H9 (cell line): ENCODE data around the gene ACBD6. TPM values are rescaled to one million over a fixed set of nuclear protein-coding genes. Genes with fewer than 3 reads are reported as not detected.

Experiments
- DNase-seq: peaks from one replicate; pipeline ENCODE4 v3.0.0-alpha.2; 2017
- H2AFZ ChIP-seq: one replicate; pipeline ENCODE4 v1.6.1; 2013; ENCODE audit warnings: mild to moderate bottlenecking, low read length, control low read depth, moderate library complexity
- H2AK5ac ChIP-seq: 2 replicates; pipeline ENCODE4 v1.6.1; 2013; ENCODE audit warnings: low read length, control low read depth, mixed read lengths; ENCODE audit not compliant: insufficient read length
- H2BK120ac ChIP-seq: one replicate; pipeline ENCODE4 v1.6.1; 2013; ENCODE audit warnings: low read depth, mild to moderate bottlenecking, low read length, control low read depth, inconsistent platforms; ENCODE audit not compliant: poor library complexity, severe bottlenecking
- H2BK12ac ChIP-seq: 2 replicates; pipeline ENCODE4 v1.6.1; 2013; ENCODE audit warnings: low read length, control low read depth, mixed read lengths, low read depth; ENCODE audit not compliant: insufficient read length
- H2BK15ac ChIP-seq: 2 replicates; pipeline ENCODE4 v1.6.1; 2013; ENCODE audit warnings: low read depth, low read length, control low read depth
- H2BK20ac ChIP-seq: one replicate; pipeline ENCODE4 v1.6.1; 2013; ENCODE audit warnings: low read depth, mild to moderate bottlenecking, low read length, control low read depth, inconsistent platforms; ENCODE audit not compliant: poor library complexity, severe bottlenecking
- H2BK5ac ChIP-seq: 2 replicates; pipeline ENCODE4 v1.6.1; 2013; ENCODE audit warnings: low read length, control low read depth, mixed read lengths; ENCODE audit not compliant: insufficient read length
- H3K14ac ChIP-seq: 2 replicates; pipeline ENCODE4 v1.6.1; 2013; ENCODE audit warnings: low read length, control low read depth; ENCODE audit not compliant: insufficient read depth
- H3K18ac ChIP-seq: 2 replicates; pipeline ENCODE4 v1.6.1; 2013; ENCODE audit warnings: low read depth, mild to moderate bottlenecking, mixed read lengths, low read length, control low read depth; ENCODE audit not compliant: insufficient read length
- H3K23ac ChIP-seq: 2 replicates; pipeline ENCODE4 v1.6.1; 2013; ENCODE audit warnings: low read length, control low read depth, mixed read lengths, low read depth; ENCODE audit not compliant: insufficient read length
- H3K23me2 ChIP-seq: 2 replicates; pipeline ENCODE4 v1.6.1; 2013; ENCODE audit warnings: low read depth, mild to moderate bottlenecking, mixed read lengths, low read length, control low read depth; ENCODE audit not compliant: insufficient read length, poor library complexity, severe bottlenecking
- H3K27ac ChIP-seq: 2 replicates; pipeline ENCODE4 v1.5.1; 2013; ENCODE audit warnings: low read length, control low read depth, mixed read lengths, low read depth; ENCODE audit not compliant: insufficient read length
- H3K27me3 ChIP-seq: 2 replicates; pipeline ENCODE4 v1.6.1; 2013; ENCODE audit warnings: low read length, control low read depth, inconsistent platforms; ENCODE audit not compliant: insufficient read depth
- H3K4ac ChIP-seq: 2 replicates; pipeline ENCODE4 v1.6.1; 2013; ENCODE audit warnings: low read depth, mild to moderate bottlenecking, control low read depth, inconsistent platforms, low read length, moderate library complexity
- H3K4me1 ChIP-seq: 2 replicates; pipeline ENCODE4 v1.6.1; 2013; ENCODE audit warnings: low read length, control low read depth, inconsistent platforms; ENCODE audit not compliant: insufficient read depth
- H3K4me2 ChIP-seq: 2 replicates; pipeline ENCODE4 v1.6.1; 2013; ENCODE audit warnings: low read length, control low read depth, mixed read lengths; ENCODE audit not compliant: insufficient read length, insufficient read depth
- H3K56ac ChIP-seq: 2 replicates; pipeline ENCODE4 v1.6.1; 2013; ENCODE audit warnings: low read depth, mild to moderate bottlenecking, mixed read lengths, low read length, control low read depth; ENCODE audit not compliant: insufficient read length
- H3K79me1 ChIP-seq: 2 replicates; pipeline ENCODE4 v1.6.1; 2013; ENCODE audit warnings: low read depth, mild to moderate bottlenecking, moderate library complexity, low read length, control low read depth, inconsistent platforms; ENCODE audit not compliant: insufficient read depth, poor library complexity, severe bottlenecking
- H3K79me2 ChIP-seq: 2 replicates; pipeline ENCODE4 v1.6.1; 2013; ENCODE audit warnings: low read length, control low read depth, inconsistent platforms; ENCODE audit not compliant: insufficient read depth
- H3K9ac ChIP-seq: 2 replicates; pipeline ENCODE4 v1.6.1; 2013; ENCODE audit warnings: low read length, control low read depth, mixed read lengths; ENCODE audit not compliant: insufficient read length; ENCODE audit errors: extremely low read depth
- H3K9me3 ChIP-seq: one replicate; pipeline ENCODE4 v1.6.1; 2013; ENCODE audit warnings: low read depth, low read length, inconsistent platforms; ENCODE audit not compliant: control insufficient read depth
- H3T11ph ChIP-seq: one replicate; pipeline ENCODE4 v1.6.1; 2013; ENCODE audit warnings: mild to moderate bottlenecking, low read length, control low read depth, inconsistent platforms
- H4K20me1 ChIP-seq: one replicate; pipeline ENCODE4 v1.6.1; 2013; ENCODE audit not compliant: control insufficient read depth, insufficient read length, insufficient read depth
- H4K5ac ChIP-seq: 2 replicates; pipeline ENCODE4 v1.6.1; 2013; ENCODE audit warnings: low read depth, mild to moderate bottlenecking, mixed read lengths, low read length, control low read depth; ENCODE audit not compliant: insufficient read length
- H4K8ac ChIP-seq: replicated peaks from 2 replicates; pipeline ENCODE4 v1.6.1; 2013; ENCODE audit warnings: low read length, control low read depth, mixed read lengths, low read depth; ENCODE audit not compliant: insufficient read length
- H4K91ac ChIP-seq: 2 replicates; pipeline ENCODE4 v1.6.1; 2013; ENCODE audit warnings: low read depth, mild to moderate bottlenecking, moderate library complexity, mixed read lengths, low read length, control low read depth; ENCODE audit not compliant: insufficient read length
- H3K27ac Mint-ChIP-seq, 3 experiments: 2 replicates in 2 of 3; 3 replicates in 1 of 3; pipeline ENCODE4 v1.8.0; 2020 to 2021; ENCODE audit warnings: mixed read lengths in 3 of 3, mild to moderate bottlenecking in 1 of 3, moderate library complexity in 1 of 3
- H3K27me3 Mint-ChIP-seq: 2 replicates; pipeline ENCODE4 v1.8.0; 2021; ENCODE audit warnings: low read depth, mild to moderate bottlenecking, moderate library complexity, mixed read lengths
- H3K36me3 Mint-ChIP-seq, 3 experiments: 2 replicates in 2 of 3; 3 replicates in 1 of 3; pipeline ENCODE4 v1.8.0; 2020 to 2021; ENCODE audit warnings: low read depth in 3 of 3, mixed read lengths in 3 of 3; ENCODE audit not compliant: insufficient read depth in 1 of 3
- H3K4me1 Mint-ChIP-seq, 2 experiments: 2 replicates each; pipeline ENCODE4 v1.8.0; 2020; ENCODE audit warnings: mixed read lengths in 2 of 2
- H3K4me3 Mint-ChIP-seq, 2 experiments: 2 replicates in 1 of 2; 3 replicates in 1 of 2; pipeline ENCODE4 v1.8.0; 2020 to 2021; ENCODE audit warnings: mild to moderate bottlenecking in 2 of 2, mixed read lengths in 2 of 2, moderate library complexity in 1 of 2
- H3K9me3 Mint-ChIP-seq, 2 experiments: 2 replicates in 1 of 2; 3 replicates in 1 of 2; pipeline ENCODE4 v1.8.0; 2020; ENCODE audit warnings: mild to moderate bottlenecking in 2 of 2, mixed read lengths in 2 of 2, moderate library complexity in 1 of 2
- CTCF ChIP-seq: fragments of 200-600 bp; sonication (generic); conservative IDR thresholded peaks from 3 replicates; pipeline ENCODE4 v1.8.0; 2021; ENCODE audit warnings: antibody characterized with exemption, mild to moderate bottlenecking
- WGBS: extraction: QIAGEN DNeasy Blood & Tissue Kit; methylation state at CpG from one replicate; pipeline ENCODE4 v1.1.7; 2013; ENCODE audit warnings: missing lambda C conversion rate, low lambda C conversion rate, mixed read lengths; ENCODE audit not compliant: insufficient read length; ENCODE audit errors: extremely low coverage; 5-methylcytosine and 5-hydroxymethylcytosine counted together
- long read RNA-seq: library from polyadenylated mRNA; unstranded; transcript quantifications from one replicate; pipeline ENCODE4 v2.0.0, GENCODE V29; 2020
- total RNA-seq: library from RNA; stranded (reverse); gene quantifications from 2 replicates; pipeline ENCODE4 v1.2.1, GENCODE V29; 2021

The ACBD6 gene, protein sequence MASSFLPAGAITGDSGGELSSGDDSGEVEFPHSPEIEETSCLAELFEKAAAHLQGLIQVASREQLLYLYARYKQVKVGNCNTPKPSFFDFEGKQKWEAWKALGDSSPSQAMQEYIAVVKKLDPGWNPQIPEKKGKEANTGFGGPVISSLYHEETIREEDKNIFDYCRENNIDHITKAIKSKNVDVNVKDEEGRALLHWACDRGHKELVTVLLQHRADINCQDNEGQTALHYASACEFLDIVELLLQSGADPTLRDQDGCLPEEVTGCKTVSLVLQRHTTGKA
- 45.4 and 51.4 TPM in 2 replicates for total RNA-seq
- long read RNA-seq, transcript ACBD6-201 (8 exons, 1,670 nt), result major isoform, 271 of 300 reads
- long read RNA-seq, partial matches to known transcripts, result 18 of 300 reads
- long read RNA-seq, other reads (novel, unspliced or antisense), result 11 of 300 reads

DNA sequence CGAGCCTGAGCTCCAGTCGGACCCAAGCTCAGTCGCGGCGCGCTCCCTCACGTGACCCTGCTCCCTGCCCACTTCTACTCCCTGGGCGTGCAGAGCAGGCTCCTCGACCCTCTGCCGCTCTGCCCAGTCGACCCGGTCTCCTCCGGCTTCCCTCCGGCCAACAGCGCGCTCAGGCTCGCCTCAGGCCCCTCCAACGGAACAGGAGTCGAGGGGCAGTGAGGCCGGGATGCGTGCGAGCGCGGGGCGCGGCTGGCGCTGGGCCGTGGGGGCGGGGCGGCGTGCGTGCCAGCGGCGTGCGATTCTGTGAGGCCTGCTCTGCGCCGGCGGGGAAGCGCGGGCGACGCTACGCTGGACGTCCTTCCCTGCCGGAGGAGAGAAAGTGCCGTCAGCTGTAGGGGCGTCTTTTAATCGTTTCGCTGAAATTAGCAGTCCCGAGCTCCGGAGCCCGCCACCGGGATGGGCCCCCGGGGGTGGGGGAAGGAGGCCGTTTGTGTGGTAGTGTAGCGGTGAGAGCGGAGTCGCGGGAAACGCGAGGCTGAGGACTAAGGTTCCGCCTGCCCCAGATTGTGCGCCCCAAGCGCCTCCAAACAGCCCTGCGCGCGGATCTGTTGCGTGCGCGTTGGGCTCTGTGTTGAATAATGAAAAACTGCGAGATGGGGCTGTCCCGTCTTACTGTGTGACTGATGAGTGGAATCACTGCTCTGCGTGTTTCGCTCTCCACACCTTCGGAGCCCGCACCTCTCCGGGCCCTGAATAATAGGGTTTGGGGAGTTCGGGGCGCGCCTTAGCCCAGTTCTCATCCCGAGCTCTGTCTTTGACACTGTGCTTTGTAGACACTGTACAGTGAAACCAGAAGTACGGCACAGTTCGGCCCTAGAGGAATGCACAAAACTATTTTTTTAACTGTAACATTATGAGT, at the start of gene ACBD6:
ACBD6 (minus strand) TSS at position 217 of the 919 bp plus-strand sequence. CDS start 311 bp downstream, outside the sequence.
- Histone ChIP-seq H3K9me3 (peaks cover 6% of the 10 kb centered on the region), H3K4me2 (peak within 1 kb of the TSS; percentile 58), H4K20me1 (no peaks in the 10 kb centered on the region), H2AK5ac (no peak within 1 kb of the TSS), H3K23me2 (peaks cover 4% of the 10 kb centered on the region), H3K79me2 (peaks cover 4% of the 10 kb centered on the region; the same call in 1 of the 2 replicates), H3K56ac (no peak within 1 kb of the TSS), H2BK15ac (no peak within 1 kb of the TSS), H2AFZ (no peak within 1 kb of the TSS), H4K91ac (no peak within 1 kb of the TSS), H4K8ac (no peak within 1 kb of the TSS), H3K18ac (peak within 1 kb of the TSS; percentile 94), H3K23ac (no peak within 1 kb of the TSS), H3K27ac (peak within 1 kb of the TSS; percentile 65), H3K9ac (peak within 1 kb of the TSS; percentile 83), H2BK120ac (no peak within 1 kb of the TSS), H3K79me1 (no peaks in the 10 kb centered on the region), H3T11ph (no peak within 1 kb of the TSS), H2BK12ac (no peak within 1 kb of the TSS), H3K27me3 (no peaks in the 10 kb centered on the region), H3K14ac (peak within 1 kb of the TSS; percentile 94), H4K5ac (peak within 1 kb of the TSS; percentile 6), H3K4ac (no peak within 1 kb of the TSS), H3K4me1 (no peaks in the 10 kb centered on the region), H2BK20ac (no peak within 1 kb of the TSS), H2BK5ac (no peak within 1 kb of the TSS)
- H3K9me3 Mint-ChIP-seq, result peaks cover 1 to 2% of the 10 kb centered on the region in 2 experiments; a peak in 2 of 5 replicates
- H3K4me1 Mint-ChIP-seq, result peaks cover 18 to 20% of the 10 kb centered on the region in 2 experiments
- H3K4me3 Mint-ChIP-seq, result peak within 1 kb of the TSS; percentile 94 to 95
- peak; percentile 24; the same call in 1 of the 3 replicates for TF ChIP-seq CTCF
- DNase-seq, result peak; percentile 88
- peaks cover 11% of the 10 kb centered on the region for H3K27me3 Mint-ChIP-seq
- H3K27ac Mint-ChIP-seq, result peak within 1 kb of the TSS; percentile 95 to 99 (median 98)
- no CpG with 5 or more reads among the region's 83 CpGs for WGBS
- H3K36me3 Mint-ChIP-seq, result peaks cover 7 to 13% (median 12%) of the 10 kb centered on the region in 3 experiments; a peak in 5 of 7 replicates
